NCI-H2196 treated with DMSO at 0.1 percent for 48 hours (cell line): ENCODE data around the gene CD2BP2.
"Not testable (repeated sequence)": the region's sequence is repeated elsewhere in the genome, so short reads cannot be mapped to it uniquely, and the experiment has no call there.

Source experiments
- DNase-seq: peaks from one replicate; lab custom pipeline; 2025; ENCODE audit not compliant: unreplicated experiment; lab: John Stamatoyannopoulos, UW

CD2BP2 gene

DNA sequence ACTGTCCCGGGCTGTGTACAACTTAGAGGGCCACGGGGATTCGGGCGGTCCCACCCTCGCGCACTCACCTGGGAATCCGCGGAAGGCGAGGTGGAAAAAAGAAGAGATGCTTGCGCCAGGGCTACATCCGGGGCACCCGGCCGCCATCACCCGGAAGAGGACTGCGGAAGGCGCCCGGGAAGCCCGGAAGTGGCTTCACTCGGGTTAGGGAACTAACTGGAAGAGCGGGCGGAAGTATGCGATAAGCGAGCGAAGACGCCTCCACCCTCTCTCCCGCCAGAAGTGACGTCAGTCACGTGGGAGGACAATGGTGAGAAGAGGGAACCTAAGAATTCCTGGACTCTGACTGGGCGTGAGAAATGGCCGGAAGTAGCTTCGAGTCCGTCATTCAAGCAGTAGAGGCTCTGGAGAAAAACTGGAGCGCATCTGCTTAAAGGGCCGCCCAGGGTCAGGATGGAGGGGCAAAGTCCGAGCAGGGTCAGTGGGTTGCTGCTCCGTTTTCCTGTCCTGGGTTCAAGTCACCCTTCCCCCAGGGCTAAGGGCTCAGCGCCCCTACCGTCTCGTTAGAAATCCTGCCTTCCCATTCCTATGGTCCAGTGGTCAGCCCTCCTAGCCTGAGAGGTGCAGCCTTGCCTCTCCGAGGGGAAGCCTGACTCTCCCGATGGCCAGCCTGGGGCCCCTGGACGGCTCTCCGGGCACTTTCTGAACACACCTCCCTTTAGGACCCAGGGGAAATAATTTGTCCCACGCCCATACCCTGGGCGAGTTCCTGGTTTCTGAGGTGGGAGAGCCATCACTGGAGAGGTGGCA lies at the start of gene CD2BP2:
Gene CD2BP2, minus strand, starts transcription at position 165 of the 810 bp plus-strand sequence. CDS start 627 bp downstream, outside the sequence.
- DNase-seq = peak; percentile 97

DNA sequence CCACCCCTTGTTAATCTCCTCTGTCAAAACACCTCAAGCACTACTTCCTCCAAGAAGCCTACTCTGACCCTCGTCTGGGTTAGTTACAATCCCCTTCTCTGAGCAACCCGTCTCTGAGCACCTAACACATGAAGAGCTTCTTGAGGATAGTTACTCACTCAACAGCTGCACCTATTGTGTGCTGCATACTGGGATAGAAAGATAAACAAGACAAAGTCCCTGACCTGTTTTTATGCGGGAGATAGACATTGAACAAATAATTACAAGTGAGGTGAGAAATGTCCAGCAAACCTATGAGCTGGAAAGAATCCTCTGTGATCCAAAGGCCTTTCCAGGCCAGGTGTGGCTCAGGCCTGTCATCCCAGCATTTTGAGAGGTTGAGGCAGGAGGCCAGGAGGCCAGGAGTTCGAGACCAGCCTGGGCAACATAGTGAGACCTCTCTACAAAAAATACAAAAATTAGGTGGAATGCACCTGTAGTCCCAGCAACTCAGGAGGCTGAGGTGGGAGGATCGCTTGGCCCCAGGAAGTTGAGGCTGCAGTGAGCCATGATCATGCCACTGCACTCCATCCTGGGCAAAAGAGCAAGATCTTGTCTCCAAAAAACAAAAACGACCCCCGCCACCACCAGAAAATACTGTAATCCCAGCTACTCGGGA lies 46.8 kb upstream of the CD2BP2 start:
- DNase-seq = no peak

DNA sequence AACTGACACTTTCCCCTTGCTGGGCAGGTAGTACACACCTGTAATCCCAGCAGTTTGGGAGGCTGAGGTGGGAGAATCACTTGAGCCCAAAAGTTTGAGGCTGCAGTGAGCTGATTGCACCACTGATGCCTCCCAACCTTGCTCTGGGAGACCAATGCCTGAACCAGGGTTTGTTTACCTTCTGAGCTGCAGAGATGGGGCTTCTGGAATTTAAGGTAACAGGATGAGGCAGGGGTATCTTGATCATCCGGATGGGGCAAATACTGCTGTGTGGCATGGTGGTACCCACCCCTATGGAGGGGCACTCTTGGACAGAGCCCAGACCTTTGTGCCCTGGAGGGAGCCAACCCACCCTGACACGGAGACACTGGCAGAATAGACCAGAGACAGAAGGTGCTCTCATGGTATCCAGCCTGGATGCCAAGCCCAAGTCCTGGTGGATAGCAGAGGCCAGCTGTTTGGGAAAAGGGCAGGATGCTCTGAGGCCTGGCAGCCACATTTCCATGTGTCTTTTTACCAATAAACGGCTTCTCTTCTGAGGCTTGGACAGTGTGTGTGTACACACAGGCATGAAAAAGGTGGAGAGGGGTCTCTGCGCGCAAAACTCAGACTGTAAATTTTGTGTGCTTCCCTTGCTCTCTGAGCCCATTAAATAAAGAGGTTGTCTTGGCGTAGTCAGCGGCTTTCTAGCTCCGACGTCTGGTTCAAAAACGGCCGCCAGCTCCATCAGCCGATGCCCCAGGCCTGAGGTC lies 44.5 kb upstream of the CD2BP2 start:
- DNase-seq = no peak

DNA sequence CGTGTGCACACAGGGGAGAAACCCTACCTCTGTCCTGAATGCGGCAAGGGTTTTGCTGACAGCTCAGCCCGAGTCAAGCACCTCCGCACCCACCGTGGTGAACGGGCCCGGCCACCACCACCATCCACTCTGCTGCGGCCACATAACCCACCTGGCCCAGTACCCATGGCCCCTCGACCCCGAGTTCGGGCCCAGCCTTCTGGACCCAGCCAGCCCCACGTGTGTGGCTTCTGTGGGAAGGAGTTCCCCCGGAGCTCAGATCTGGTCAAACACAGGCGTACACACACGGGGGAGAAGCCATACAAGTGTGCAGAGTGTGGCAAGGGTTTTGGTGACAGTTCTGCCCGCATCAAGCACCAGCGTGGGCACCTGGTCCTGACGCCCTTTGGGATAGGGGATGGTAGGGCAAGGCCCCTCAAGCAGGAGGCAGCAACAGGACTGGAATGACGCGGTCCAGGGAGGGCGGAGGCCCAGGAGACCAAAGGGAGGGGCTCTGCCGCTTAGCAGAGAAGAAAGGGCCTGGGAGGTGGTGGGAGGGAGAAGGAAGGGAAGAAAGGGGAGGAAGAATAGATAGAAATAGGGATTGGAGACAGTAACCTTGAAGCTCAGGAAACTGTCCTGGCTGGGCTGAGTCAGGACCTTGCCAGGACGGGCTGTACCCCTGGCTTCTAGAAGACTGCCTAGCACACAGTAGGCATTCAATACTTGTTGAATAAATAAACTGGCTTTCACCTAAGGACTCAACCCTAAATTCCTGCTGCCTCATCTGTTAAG lies 43.7 kb upstream of the CD2BP2 start:
- no peak for DNase-seq

DNA sequence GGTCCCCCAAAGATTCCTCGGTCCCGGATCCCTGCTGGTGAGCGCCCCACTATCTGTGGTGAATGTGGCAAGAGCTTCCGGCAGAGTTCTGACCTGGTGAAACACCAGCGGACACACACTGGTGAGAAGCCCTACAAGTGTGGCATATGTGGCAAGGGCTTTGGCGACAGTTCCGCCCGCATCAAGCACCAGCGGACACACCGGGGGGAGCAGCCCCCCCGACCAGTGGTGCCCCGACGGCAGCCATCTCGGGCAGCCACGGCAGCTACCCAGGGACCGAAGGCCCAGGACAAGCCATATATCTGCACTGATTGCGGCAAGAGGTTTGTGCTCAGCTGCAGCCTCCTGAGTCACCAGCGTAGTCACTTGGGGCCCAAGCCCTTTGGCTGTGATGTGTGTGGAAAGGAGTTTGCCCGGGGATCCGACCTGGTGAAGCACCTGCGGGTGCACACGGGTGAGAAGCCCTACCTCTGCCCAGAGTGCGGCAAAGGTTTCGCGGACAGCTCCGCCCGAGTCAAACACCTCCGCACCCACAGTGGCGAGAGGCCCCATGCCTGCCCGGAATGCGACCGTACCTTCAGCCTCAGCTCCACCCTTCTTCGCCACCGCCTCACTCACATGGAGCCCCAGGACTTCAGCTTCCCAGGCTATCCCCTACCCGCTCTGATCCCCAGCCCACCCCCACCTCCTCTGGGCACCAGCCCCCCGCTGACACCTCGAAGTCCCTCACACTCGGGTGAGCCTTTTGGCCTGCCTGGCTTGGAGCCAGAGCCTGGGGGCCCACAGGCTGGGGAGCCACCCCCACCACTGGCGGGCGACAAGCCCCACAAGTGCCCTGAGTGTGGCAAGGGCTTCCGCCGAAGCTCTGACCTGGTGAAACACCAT lies 42.9 kb upstream of the CD2BP2 start:
- DNase-seq = no peak

DNA sequence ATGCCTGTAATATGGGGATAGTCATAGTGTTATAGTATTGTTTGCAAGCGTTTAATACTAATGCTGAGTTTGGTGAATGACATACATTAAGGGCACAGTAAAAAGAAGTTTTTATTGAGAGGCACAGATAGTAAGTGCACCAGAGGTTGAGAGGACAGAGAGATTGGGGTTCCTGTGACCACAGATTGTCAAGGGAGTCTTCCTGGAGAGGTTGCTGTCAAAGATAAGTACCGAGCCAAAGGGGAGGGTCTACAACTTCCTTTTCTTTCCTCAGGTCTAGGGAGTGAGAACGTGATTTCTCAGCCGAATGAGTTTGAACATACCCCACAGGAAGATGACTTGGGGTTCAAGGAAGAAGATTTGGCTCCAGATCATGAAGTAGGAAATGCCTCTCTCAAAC lies 41.9 kb upstream of the CD2BP2 start:
- no peak for DNase-seq

DNA sequence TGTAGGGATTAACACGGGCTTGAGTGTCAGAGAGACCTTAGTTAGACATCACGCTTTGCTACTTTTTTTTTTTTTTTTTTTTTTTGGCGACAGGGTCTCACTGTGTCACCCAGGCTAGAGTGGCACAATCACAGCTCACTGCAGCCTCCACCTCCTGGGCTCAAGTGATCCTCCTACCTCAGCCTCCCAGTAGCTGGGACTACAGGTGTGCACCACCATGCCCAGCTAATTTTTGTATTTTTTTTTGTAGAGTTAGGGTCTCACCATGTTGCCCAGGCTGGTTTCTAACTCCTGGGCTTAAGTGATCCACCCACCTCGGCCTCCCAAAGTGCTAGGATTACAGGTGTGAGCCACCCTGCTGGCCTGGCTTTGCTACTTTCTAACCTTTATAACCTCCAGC lies 41.5 kb upstream of the CD2BP2 start:
- DNase-seq = not testable (repeated sequence)

DNA sequence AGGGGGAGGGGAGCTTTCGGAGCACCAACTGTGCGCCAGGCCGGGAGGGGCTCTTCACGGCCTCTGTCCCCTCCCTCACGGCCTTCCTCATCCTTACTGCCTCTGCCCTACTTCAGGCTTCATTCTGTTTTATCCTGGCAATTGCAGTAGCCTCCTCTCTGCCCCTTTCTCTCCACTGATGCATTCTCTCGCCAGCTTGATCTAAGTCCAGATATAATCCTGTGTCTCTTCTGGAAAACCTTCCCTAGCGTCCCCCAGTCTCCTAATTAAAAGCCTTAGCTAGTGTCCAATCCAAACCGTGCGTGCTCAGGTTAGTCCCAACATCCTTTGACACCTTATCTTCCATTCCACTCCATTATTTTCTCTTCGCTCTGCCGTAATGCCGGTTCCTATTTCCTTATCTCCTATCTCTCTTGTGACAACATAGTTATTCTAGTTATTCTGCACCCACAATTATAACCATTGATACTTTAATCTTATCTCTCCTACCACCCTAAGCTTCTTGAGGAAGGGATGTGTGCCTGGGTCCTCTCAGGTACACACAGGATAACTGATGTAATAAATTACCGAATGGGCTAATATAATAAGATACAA lies 41.0 kb upstream of the CD2BP2 start:
- DNase-seq = no peak

DNA sequence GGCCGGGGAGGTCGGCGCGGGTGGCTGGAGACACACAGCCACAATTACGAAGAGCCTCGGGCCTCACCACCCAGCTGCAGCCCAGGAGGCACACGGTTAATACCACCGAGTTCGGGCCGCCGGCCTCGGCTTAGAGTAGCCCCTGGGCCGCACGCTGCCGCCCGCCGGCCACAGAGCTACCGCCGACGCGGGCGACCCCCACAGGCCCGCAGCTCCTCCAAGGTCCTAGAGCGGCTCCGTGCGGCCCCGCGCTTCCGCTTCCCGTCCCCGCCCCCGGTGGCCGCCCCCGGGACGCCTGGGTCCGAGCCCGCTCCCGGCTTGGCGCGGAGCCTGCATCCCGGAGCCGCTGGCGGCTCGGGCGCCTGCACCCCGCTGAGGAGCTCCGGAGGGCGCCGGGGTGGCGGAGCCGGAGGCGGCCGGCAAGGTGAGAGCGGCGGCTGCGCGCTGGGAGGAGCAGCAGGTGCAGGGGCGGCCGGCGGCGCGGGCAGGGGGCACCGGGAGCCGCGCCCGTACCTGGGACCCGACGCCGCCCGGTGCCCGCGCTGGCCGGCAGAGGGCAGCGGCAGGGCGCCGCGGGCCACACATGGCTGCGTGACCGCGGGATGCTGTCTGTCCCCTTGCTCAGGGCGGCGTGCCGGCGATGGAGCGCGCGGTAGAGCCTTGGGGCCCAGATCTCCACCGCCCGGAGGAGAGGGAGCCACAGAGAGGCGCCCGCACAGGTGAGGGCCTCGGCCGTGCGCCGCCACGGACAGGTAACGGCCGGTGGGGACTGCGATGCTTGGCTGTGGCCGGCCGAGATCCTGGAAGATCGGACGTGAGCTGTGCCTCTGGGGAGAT lies 40.3 kb upstream of the CD2BP2 start, which contains the start of gene ZNF48:
Gene ZNF48, plus strand, starts transcription at position 266 of the 837 bp plus-strand sequence. Its CDS starts 375 bp downstream, at position 641.
- peak; percentile 81 for DNase-seq

DNA sequence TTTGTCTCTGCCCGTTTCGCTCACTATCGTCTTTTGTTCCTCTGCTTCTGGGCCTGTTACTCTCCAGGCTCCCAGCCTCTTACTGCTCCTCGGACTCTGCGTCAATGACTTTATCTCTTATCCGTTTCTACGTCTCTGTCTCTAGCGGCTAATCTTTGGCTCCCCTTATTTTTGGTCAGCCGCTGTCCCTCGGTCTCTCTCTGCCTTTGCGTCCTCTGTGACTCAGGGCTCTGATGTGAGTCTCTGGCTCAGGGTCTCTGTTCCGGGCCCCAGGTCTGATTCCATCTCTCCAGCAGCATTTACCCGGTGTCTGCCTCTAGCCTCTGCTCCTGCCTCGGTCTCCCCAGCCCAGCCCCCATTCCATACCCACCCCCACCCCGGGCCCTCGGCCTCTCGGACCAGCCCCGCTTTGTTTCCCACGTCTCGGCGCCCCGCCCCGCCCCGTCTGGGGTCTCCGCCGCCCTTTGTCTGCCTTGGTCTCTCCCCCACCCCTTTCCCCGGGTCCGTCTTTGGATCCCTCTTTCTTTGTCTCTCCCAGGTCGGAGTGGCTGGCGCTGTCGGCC lies 39.6 kb upstream of the CD2BP2 start:
- DNase-seq = no peak

DNA sequence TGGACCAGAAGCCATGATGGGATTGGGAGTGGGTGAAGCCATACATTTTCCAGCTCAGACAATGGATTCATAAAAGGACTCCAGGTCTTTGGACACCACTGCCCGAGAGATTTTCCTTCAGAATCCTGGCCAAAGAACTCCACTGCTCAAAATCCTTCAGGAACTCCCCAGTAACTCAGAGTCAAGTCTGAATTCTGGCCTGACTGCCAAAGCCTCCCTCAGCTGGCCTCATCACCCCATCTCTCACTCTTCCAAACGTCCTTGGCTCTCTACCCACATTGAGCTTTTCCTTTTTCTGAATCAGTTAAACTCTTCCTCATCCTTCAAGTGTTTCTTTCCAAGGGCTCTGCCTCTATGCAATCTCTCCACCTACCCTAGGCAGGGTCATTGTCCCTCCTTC lies 28.4 kb upstream of the CD2BP2 start:
- no peak for DNase-seq

DNA sequence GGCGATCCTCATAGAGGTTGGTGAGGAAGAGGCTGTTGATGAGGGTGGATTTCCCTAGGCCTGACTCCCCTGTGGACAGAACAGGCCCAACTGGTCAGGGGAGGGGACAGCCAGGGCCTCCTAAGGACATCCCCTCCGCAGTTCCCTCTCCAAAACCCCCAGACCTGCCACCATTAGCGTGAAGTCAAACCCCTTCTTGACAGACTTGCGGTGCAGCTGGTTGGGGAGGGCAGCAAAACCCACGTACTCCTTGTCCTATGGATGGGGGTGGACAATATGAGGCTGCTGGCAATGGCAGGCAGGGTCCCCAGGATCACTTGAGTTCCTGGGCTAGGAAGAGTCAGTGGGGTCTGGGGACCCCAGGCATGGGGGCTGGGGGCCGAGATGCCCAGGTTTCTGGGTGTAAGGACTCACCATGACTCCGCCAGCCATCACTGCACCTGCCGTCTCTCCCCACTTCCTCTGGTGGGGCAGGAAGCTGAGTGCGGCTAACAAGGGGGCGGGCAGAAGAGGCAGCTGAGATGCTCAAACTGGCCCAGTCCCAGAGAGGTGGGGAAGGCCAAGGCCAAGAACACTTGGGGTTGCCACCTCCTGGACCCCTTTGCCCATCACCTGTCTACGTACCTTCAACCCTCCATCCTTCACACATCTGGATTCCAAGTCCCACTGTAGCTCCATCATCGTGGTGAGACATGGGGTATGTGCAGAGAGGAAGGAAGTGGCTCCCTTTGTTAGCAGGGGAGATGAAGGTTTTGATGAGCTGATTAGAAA lies 27.2 kb upstream of the CD2BP2 start, which contains the start of gene SEPTIN1:
Gene SEPTIN1, minus strand, starts transcription at position 451 of the 771 bp plus-strand sequence. Its CDS starts 19 bp downstream, at position 432.
- no peak for DNase-seq

DNA sequence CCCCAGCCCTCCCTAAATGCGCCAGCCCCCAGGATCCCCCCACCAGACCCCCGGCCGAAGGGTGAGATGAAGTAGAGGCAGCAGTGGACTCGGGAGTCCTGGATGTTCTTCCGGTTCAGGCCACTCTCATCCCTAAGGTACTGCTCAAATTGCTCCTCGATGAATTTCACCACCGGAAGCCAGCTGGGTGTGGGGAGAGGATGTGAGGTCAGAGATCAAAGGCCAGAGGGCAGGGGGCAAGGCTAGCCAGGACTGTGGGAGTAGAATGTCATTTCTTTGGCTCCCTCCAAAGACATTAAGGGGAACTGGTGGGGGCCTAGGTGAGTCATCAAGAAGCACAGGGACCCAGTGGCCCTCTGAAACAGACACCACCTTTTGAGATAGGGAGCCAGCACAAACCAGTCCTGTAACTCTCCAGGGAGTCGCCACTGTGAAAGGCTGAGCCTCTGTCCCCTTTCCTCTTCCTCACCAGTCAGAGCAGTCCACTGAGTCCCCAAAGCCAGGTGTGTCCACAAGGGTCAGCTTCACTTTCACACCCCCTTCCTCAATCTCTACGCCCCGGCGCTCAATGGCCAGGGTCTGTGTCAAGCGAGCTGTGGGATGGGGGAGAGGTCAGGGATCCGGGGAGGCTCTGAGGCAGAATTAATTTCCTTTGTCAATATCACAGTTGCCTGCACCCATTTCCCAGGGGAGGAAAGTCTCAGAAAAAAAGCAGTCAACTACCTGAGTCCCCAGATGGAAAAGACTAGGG lies 26.4 kb upstream of the CD2BP2 start:
- DNase-seq = no peak

DNA sequence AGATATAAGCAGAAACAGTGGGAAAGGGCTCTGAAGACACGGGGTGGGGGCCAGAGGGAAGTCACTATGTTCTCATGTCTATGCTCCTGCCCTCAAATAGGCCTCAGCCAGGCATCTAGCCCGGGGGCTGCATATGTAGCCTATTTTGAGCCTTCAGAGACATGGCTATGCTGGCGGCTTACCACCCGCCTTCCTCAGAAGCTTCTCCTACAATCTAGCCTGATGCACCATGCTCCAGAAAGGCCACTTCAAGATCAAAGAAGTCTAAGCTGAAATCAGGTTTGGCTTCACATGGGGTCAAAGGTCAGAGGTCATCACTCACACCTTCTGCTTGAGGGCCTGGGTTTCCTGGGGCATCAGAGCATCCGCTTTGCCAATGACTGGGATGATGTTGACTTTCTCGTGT lies 25.7 kb upstream of the CD2BP2 start:
- no peak for DNase-seq

DNA sequence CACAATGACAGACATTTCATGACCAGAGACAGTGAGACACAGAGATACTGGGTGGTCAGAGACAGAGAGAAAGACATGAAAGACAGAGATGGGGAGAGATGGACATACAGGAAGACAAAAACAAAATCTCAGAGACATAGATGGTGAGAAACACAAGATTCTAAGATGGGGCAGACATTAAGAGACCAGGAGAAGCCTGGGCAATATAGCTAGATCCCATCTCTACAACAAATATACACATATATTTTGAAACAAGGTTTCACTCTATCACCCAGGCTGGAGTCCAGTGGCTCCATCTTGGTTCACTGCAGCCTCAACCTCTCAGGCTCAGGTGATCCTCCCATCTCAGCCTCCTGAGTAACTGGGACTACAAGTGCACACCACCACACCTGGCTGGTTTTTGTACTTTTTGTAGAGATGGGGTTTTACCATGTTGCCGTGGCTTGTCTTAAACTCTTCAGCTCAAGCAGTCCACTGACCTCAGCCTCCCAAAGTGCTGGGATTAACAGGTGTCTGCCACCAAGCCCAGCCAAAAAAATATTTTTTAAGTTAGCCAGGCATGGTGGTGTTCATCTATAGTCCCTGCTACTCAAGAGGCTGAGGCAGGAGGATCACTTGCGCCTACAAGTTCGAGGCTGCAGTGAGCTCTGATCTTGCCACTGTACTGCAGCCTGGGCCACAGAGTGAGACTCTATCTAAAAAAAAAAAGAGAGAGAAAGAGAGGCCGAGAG lies 25.1 kb upstream of the CD2BP2 start:
- no peak for DNase-seq

DNA sequence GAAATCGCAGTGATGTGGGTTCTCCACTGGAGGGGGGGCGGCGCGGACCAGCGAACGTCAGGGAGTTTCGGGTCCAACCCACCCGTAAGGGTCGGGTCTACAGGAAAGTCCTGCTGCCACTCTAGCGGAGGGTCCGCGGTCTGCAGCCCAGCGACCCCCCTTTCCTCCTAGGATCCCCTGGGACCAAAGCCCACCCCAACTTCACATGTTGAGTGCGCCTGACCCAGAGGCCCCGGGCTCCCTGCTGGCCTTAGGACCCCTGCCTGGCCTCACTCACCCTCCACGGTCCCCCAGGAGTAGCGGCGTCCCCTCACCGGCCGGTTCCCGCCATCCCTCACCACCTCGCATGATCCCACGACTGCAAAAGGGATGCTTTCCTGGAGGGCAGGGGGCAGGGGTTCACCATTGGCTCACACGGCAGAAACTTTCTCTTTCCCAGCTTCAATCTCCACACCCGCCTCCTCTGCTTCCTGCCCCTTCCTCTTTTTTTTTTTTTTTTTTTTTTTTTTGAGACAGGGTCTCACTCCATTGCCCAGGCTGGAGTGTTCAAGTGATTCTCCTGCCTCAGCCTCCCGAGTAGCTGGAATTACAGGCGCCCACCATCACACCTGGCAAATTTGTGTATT lies 24.2 kb upstream of the CD2BP2 start:
- DNase-seq = no peak
